Measurements from ENCODE around the gene RNLS.

DNA sequence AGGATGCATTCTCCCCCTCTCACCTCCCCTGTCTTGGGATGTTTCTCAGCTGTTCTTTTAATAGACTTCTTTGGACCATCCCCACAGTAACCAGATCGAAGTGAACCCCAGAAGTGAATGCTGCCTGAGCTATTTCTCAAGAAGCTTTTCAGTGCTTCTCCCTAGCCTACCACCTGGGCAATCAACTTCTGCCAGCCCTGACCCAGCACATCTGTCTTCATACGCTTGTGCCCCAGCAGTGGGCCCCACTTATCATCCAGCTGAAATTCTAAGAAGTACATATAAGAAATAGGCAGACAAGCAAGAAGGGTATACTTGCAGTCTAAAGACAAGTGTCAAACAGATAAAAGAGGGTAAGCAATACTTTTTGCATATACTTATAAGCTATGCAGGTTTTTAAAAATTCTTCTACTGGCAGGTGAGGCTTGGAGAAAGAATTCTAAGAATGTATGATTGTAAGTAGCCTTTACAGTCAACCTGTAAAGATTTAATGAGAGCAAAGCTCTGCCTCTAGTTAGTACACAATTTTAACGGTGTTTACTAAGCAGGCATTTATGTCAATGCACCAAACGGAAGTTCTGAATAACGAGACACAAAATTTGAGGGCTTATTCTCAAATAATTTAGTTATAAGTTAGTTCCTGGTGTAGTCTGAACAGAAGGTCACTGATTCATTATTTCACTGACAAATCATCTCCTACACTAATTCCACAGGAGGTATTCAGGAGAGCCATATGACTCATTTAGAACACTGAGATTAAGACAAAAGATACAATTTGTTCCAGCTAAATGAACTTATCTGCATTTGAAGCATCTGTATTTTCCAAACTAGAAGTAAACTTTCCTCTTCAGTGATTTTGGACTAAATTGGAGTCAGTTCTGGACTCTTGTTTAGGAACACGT lies 83.3 kb downstream of the RNLS start:
- TF ChIP-seq, protein P1, sequence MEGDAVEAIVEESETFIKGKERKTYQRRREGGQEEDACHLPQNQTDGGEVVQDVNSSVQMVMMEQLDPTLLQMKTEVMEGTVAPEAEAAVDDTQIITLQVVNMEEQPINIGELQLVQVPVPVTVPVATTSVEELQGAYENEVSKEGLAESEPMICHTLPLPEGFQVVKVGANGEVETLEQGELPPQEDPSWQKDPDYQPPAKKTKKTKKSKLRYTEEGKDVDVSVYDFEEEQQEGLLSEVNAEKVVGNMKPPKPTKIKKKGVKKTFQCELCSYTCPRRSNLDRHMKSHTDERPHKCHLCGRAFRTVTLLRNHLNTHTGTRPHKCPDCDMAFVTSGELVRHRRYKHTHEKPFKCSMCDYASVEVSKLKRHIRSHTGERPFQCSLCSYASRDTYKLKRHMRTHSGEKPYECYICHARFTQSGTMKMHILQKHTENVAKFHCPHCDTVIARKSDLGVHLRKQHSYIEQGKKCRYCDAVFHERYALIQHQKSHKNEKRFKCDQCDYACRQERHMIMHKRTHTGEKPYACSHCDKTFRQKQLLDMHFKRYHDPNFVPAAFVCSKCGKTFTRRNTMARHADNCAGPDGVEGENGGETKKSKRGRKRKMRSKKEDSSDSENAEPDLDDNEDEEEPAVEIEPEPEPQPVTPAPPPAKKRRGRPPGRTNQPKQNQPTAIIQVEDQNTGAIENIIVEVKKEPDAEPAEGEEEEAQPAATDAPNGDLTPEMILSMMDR (IDR thresholded peaks at IDR 0.05; ENCODE audit: low read depth, low read length), result no peak
- TF ChIP-seq EZH2phosphoT487 (IDR thresholded peaks at IDR 0.05; ENCODE audit: low read depth), result no peak
